Endothelial cell of umbilical vein (primary cell): ENCODE measurements around the gene PCDHB6. TPM values are rescaled to one million over a fixed set of nuclear protein-coding genes. Genes with fewer than 3 reads are reported as not detected.
"Not testable (repeated sequence)": the region's sequence is repeated elsewhere in the genome, so short reads cannot be mapped to it uniquely, and the experiment has no call there.

ENCODE experiments used
- BruUV-seq: library from RNA; stranded (reverse); fragments of 400-500 nt; replicated peaks from 2 replicates; lab custom pipeline; 2021; lab: Mats Ljungman, UMichigan
- CTCF ChIA-PET: fragments of 300-600, 350-600 bp; sonication (Branson Sonifier 250); formaldehyde crosslinking; loops from one replicate; lab custom pipeline; 2021; ENCODE audit warnings: antibody characterized with exemption, inconsistent platforms; lab: Charles Lee
- POLR2A ChIA-PET: fragments of 300-600, 350-600 bp; sonication (Branson Sonifier 250); formaldehyde crosslinking; loops from one replicate; lab custom pipeline; 2021; ENCODE audit warnings: antibody characterized with exemption, inconsistent platforms; lab: Charles Lee
- DNase-seq: peaks from one replicate; pipeline ENCODE4 v3.0.0-alpha.2; 2011; ENCODE audit warnings: low read depth, low spot score
- FAIRE-seq: peaks from 2 replicates; lab custom pipeline; 2011; peaks lifted over from hg19 to GRCh38; lab: Jason Lieb, UNC
- H2AFZ ChIP-seq: 2 replicates; pipeline ENCODE4 v1.6.0; 2012; ENCODE audit warnings: low read depth, low read length, control low read depth, inconsistent platforms
- H3K27ac ChIP-seq: 2 replicates; pipeline ENCODE4 v1.5.1; 2011; ENCODE audit warnings: low read depth, mild to moderate bottlenecking, control low read depth, low read length, moderate library complexity; ENCODE audit not compliant: insufficient read depth
- H3K27me3 ChIP-seq, 2 experiments: 2 replicates each; pipeline versions ENCODE4 v1.6.0 to v1.6.1; 2011; ENCODE audit warnings: low read length in 2 of 2, mixed read lengths in 1 of 2; ENCODE audit not compliant: control insufficient read depth in 2 of 2, insufficient read depth in 2 of 2
- H3K36me3 ChIP-seq, 2 experiments: 2 replicates in 1 of 2; 3 replicates in 1 of 2; pipeline ENCODE4 v1.5.1; 2011; ENCODE audit warnings: low read length in 2 of 2, mild to moderate bottlenecking in 1 of 2, moderate library complexity in 1 of 2; ENCODE audit not compliant: control insufficient read depth in 2 of 2, insufficient read depth in 2 of 2; ENCODE audit errors: extremely low read depth in 1 of 2
- H3K4me1 ChIP-seq: 3 replicates; pipeline ENCODE4 v1.5.1; 2011; ENCODE audit warnings: mild to moderate bottlenecking, low read length; ENCODE audit not compliant: control insufficient read depth, insufficient read depth; ENCODE audit errors: extremely low read depth
- H3K4me2 ChIP-seq: 2 replicates; pipeline ENCODE4 v1.6.1; 2011; ENCODE audit warnings: low read length, control low read depth, mixed read lengths; ENCODE audit not compliant: insufficient read depth
- H3K4me3 ChIP-seq, 3 experiments: fragments of 200-600 bp in 1 of 3; sonication (generic), shearing (Covaris generic) in 1 of 3; replicated peaks in 1 of 3; 2 replicates each; pipeline ENCODE4 v1.5.1; 2011 to 2016; ENCODE audit warnings: control low read depth in 3 of 3, low read length in 3 of 3, mild to moderate bottlenecking in 2 of 3, inconsistent platforms in 1 of 3, low read depth in 1 of 3, moderate library complexity in 1 of 3; ENCODE audit not compliant: insufficient read depth in 1 of 3
- H3K79me2 ChIP-seq: 2 replicates; pipeline ENCODE4 v1.6.0; 2012; ENCODE audit warnings: low read length, inconsistent platforms; ENCODE audit not compliant: control insufficient read depth, insufficient read depth
- H3K9ac ChIP-seq: replicated peaks from 2 replicates; pipeline ENCODE3; 2011; ENCODE audit warnings: low read length, control low read depth; ENCODE audit not compliant: insufficient read depth; ENCODE audit errors: extremely low read depth
- H3K9me1 ChIP-seq: replicated peaks from 3 replicates; pipeline ENCODE4 v1.6.0; 2011; ENCODE audit warnings: mild to moderate bottlenecking, low read length; ENCODE audit not compliant: control insufficient read depth, insufficient read depth; ENCODE audit errors: extremely low read depth
- H3K9me3 ChIP-seq: replicated peaks from 2 replicates; pipeline ENCODE4 v1.5.1; 2012; ENCODE audit warnings: low read length, inconsistent platforms; ENCODE audit not compliant: control insufficient read depth, insufficient read depth
- H4K20me1 ChIP-seq: replicated peaks from 2 replicates; pipeline ENCODE3; 2011; ENCODE audit warnings: mild to moderate bottlenecking, low read length; ENCODE audit not compliant: control insufficient read depth, insufficient read depth; ENCODE audit errors: extremely low read depth
- CTCF ChIP-seq, 2 donors: IDR thresholded peaks; 1 replicate in 1 of 2; 2 replicates in 1 of 2; pipeline ENCODE4 v1.5.1; 2011; ENCODE audit warnings: low read length in 2 of 2, mild to moderate bottlenecking in 2 of 2, moderate library complexity in 2 of 2, control low read depth in 1 of 2, inconsistent platforms in 1 of 2, low read depth in 1 of 2; ENCODE audit not compliant: insufficient read depth in 1 of 2; ENCODE audit errors: extremely low read depth in 1 of 2
- EZH2 ChIP-seq: IDR thresholded peaks from 2 replicates; pipeline ENCODE4 v1.6.1; 2012; ENCODE audit warnings: borderline replicate concordance, low read depth, mild to moderate bottlenecking, moderate library complexity, low read length, inconsistent platforms; ENCODE audit not compliant: severe bottlenecking
- FOS ChIP-seq: IDR thresholded peaks from 2 replicates; pipeline ENCODE4 v1.6.1; 2011; ENCODE audit warnings: mild to moderate bottlenecking, low read length, moderate library complexity, borderline replicate concordance; ENCODE audit not compliant: insufficient read depth
- GATA2 ChIP-seq: IDR thresholded peaks from 2 replicates; pipeline ENCODE4 v1.7.0; 2011; ENCODE audit warnings: low read depth, mild to moderate bottlenecking, moderate library complexity, mixed read lengths, low read length; ENCODE audit not compliant: insufficient read length, insufficient read depth
- JUN ChIP-seq: IDR thresholded peaks from 2 replicates; pipeline ENCODE4 v1.6.1; 2011; ENCODE audit warnings: borderline replicate concordance, low read depth; ENCODE audit not compliant: insufficient read length, insufficient read depth
- MYC ChIP-seq: IDR thresholded peaks from one replicate; pipeline ENCODE4 v1.6.1; 2011; ENCODE audit warnings: mild to moderate bottlenecking, low read depth, low read length
- POLR2A ChIP-seq: IDR thresholded peaks from 2 replicates; pipeline ENCODE4 v1.6.1; 2012; ENCODE audit warnings: low read depth, mild to moderate bottlenecking, control low read depth, low read length
- POLR2AphosphoS5 ChIP-seq: IDR thresholded peaks from 2 replicates; pipeline ENCODE4 v1.6.1; 2012; ENCODE audit warnings: low read depth, mild to moderate bottlenecking, control low read depth, low read length, moderate library complexity; ENCODE audit not compliant: insufficient read depth
- dilution Hi-C: fragments of 300-500 bp; cut with MboI; formaldehyde crosslinking; loops from one replicate; pipeline ENCODE4 v1.15.0; 2019; ENCODE audit warnings: low sequenced_read_pairs; ENCODE audit not compliant: extremely low pct_ligation_motif_present
- intact Hi-C: fragments of 100-400 bp; cut with micrococcal nuclease; formaldehyde crosslinking; loops from one replicate; pipeline ENCODE4 v1.10.0; 2022
- polyA plus RNA-seq, 4 experiments: library from polyadenylated mRNA; depleted of rRNA in 3 of 4; stranded (reverse) in 3 of 4; unstranded in 1 of 4; fragments of >200 nt; gene quantifications; 2 replicates each; pipeline versions ENCODE4 v1.2.1 to v1.2.3, GENCODE V29; 2011 to 2012; ENCODE audit warnings: missing spikeins in 1 of 4
- total RNA-seq: library from RNA; stranded (reverse); gene quantifications from 2 replicates; pipeline ENCODE4 v1.2.3, GENCODE V29; 2021
- TF ChIP-seq, protein P1 (sequence below): IDR thresholded peaks from 2 replicates; pipeline ENCODE4 v1.6.1; 2011; ENCODE audit not compliant: insufficient read depth, insufficient read length

PCDHB6 gene
- total and polyA plus RNA-seq, 2 donors (not counting 3 experiments of a cell fraction or from before 2014, with no cell fraction given), result 0.04 TPM; not detected in 1

GRCh38 chr5:141155540-141156374 lies 5.9 kb downstream of the PCDHB6 start:
- dilution Hi-C loops, result no loop called here
- CTCF ChIA-PET, result no interaction called here

DNA sequence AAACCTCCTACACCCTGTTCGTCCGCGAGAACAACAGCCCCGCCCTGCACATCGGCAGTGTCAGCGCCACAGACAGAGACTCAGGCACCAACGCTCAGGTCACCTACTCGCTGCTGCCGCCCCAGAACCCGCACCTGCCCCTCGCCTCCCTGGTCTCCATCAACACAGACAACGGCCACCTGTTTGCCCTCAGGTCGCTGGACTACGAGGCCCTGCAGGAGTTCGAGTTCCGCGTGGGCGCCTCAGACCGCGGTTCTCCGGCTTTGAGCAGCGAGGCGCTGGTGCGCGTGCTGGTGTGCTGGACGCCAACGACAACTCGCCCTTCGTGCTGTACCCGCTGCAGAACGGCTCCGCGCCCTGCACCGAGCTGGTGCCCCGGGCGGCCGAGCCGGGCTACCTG lies 7.5 kb downstream of the PCDHB6 start:
- CTCF ChIA-PET, dilution Hi-C loops, H3K36me3 ChIP-seq, H3K79me2 ChIP-seq, H3K4me1 ChIP-seq, H4K20me1 ChIP-seq, BruUV-seq, H3K27ac ChIP-seq, H2AFZ ChIP-seq, H3K4me2 ChIP-seq, H3K9ac ChIP-seq, H3K4me3 ChIP-seq, FAIRE-seq, H3K27me3 ChIP-seq, POLR2A ChIA-PET, H3K9me3 ChIP-seq, DNase-seq, H3K9me1 ChIP-seq, intact Hi-C loops: not testable (repeated sequence)

More at GRCh38 chr5:141155540-141156374, 5.9 kb downstream of the PCDHB6 start:
- FAIRE-seq, result no peak
- no peak overlapping the region for H3K9ac ChIP-seq
- POLR2A ChIA-PET, result no interaction called here
- DNase-seq, result no peak
- no peaks in the 10 kb centered on the region for H3K36me3 ChIP-seq
- no TSS peak for BruUV-seq
- no peaks in the 10 kb centered on the region for H3K4me1 ChIP-seq
- H3K4me2 ChIP-seq, result no peak overlapping the region
- H3K4me3 ChIP-seq, result no peak overlapping the region
- intact Hi-C loops, result no loop called here
- no peaks in the 10 kb centered on the region for H3K27me3 ChIP-seq
- H3K9me3 ChIP-seq, result no peaks in the 10 kb centered on the region
- H4K20me1 ChIP-seq, result no peaks in the 10 kb centered on the region
- H3K79me2 ChIP-seq, result no peaks in the 10 kb centered on the region
- TF ChIP-seq EZH2 (no peak), POLR2AphosphoS5 (no peak), MYC (no peak), POLR2A (no peak), JUN (no peak), CTCF (IDR thresholded peaks at IDR 0.05; ENCODE audit: extremely low read depth in 1 of 2, insufficient read depth in 1 of 2, low read depth in 1 of 2, low read length in 2 of 2) (no peak), FOS (no peak), GATA2 (no peak)
- TF ChIP-seq, protein P1, sequence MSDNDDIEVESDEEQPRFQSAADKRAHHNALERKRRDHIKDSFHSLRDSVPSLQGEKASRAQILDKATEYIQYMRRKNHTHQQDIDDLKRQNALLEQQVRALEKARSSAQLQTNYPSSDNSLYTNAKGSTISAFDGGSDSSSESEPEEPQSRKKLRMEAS, result no peak
- H3K27ac ChIP-seq, result no peak overlapping the region
- H2AFZ ChIP-seq, result no peak overlapping the region
- H3K9me1 ChIP-seq, result no peaks in the 10 kb centered on the region
